Neural cell (in vitro differentiated cells): ENCODE measurements around the gene RBMS2. TPM values are rescaled to one million over a fixed set of nuclear protein-coding genes. Genes with fewer than 3 reads are reported as not detected.

Experiments
- H2AFZ ChIP-seq: fragments of 200-600, 300-800 bp; sonication (generic), shearing (Covaris generic); 2 replicates; pipeline ENCODE4 v1.6.0; 2014; ENCODE audit warnings: low read depth, mild to moderate bottlenecking, antibody characterized with exemption, low read length, moderate library complexity
- H3F3A ChIP-seq: fragments of 200-600 bp; shearing (Covaris generic); 2 replicates; pipeline ENCODE4 v1.6.1; 2016; ENCODE audit warnings: mild to moderate bottlenecking, moderate library complexity, mixed read lengths, antibody characterized with exemption, low read length; ENCODE audit not compliant: insufficient read depth, poor library complexity, severe bottlenecking
- H3K27ac ChIP-seq: fragments of 200-600, 300-800 bp; sonication (generic), shearing (Covaris generic); 2 replicates; pipeline ENCODE4 v1.5.1; 2014; ENCODE audit warnings: mild to moderate bottlenecking, low read length, moderate library complexity
- H3K27me3 ChIP-seq: fragments of 300-800, 200-600 bp; sonication (generic), shearing (Covaris generic); 2 replicates; pipeline ENCODE4 v1.6.0; 2014; ENCODE audit warnings: mild to moderate bottlenecking, low read depth, low read length, moderate library complexity; ENCODE audit not compliant: insufficient read depth
- H3K36me3 ChIP-seq: fragments of 300-800, 200-600 bp; sonication (generic), shearing (Covaris generic); 2 replicates; pipeline ENCODE4 v1.5.1; 2014; ENCODE audit warnings: mild to moderate bottlenecking, antibody characterized with exemption, low read length, moderate library complexity; ENCODE audit not compliant: insufficient read depth
- H3K4me2 ChIP-seq: fragments of 300-800, 200-600 bp; sonication (generic), shearing (Covaris generic); 2 replicates; pipeline ENCODE4 v1.6.0; 2014; ENCODE audit warnings: mild to moderate bottlenecking, low read length
- H3K4me3 ChIP-seq: fragments of 300-800, 200-600 bp; sonication (generic), shearing (Covaris generic); 2 replicates; pipeline ENCODE4 v1.5.1; 2014; ENCODE audit warnings: mild to moderate bottlenecking, low read length, moderate library complexity
- H3K79me2 ChIP-seq: fragments of 200-600 bp; shearing (Covaris generic); replicated peaks from 2 replicates; pipeline ENCODE4 v1.6.0; 2014; ENCODE audit warnings: mild to moderate bottlenecking, low read length, moderate library complexity; ENCODE audit not compliant: insufficient read depth
- H3K9ac ChIP-seq: fragments of 300-800, 200-600 bp; sonication (generic), shearing (Covaris generic); 2 replicates; pipeline ENCODE4 v1.6.1; 2016; ENCODE audit warnings: mild to moderate bottlenecking, low read length, mixed read lengths
- H3K9me2 ChIP-seq: fragments of 200-600 bp; shearing (Covaris generic); 2 replicates; pipeline ENCODE4 v1.6.1; 2016; ENCODE audit warnings: mild to moderate bottlenecking, low read length, mixed read lengths; ENCODE audit not compliant: insufficient read depth
- H3K9me3 ChIP-seq: fragments of 200-600, 300-800 bp; sonication (generic), shearing (Covaris generic); 2 replicates; pipeline ENCODE4 v1.6.1; 2016; ENCODE audit warnings: mild to moderate bottlenecking, mixed run types, low read length, moderate library complexity, mixed read lengths
- H4K20me1 ChIP-seq: fragments of 200-600 bp; shearing (Covaris generic); 2 replicates; pipeline ENCODE4 v1.6.1; 2016; ENCODE audit warnings: mild to moderate bottlenecking, mixed run types; ENCODE audit not compliant: insufficient read depth
- CTCF ChIP-seq: fragments of 450-650 bp; IDR thresholded peaks from 2 replicates; pipeline ENCODE4 v1.5.1; 2014; ENCODE audit warnings: antibody characterized with exemption, mild to moderate bottlenecking, moderate library complexity; ENCODE audit not compliant: poor library complexity, severe bottlenecking
- EP300 ChIP-seq: fragments of 450-650 bp; conservative IDR thresholded peaks from 2 replicates; pipeline ENCODE4 v1.6.1; 2014; ENCODE audit warnings: antibody characterized with exemption, mild to moderate bottlenecking, moderate library complexity; ENCODE audit not compliant: poor library complexity, severe bottlenecking
- EZH2 ChIP-seq: fragments of 200-600, 300-800 bp; shearing (Covaris generic), sonication (generic); IDR thresholded peaks from 2 replicates; pipeline ENCODE4 v1.6.1; 2014; ENCODE audit warnings: antibody characterized with exemption, low read length, borderline replicate concordance, mild to moderate bottlenecking; ENCODE audit not compliant: insufficient read depth, poor library complexity, severe bottlenecking
- MXI1 ChIP-seq: fragments of 450-650 bp; conservative IDR thresholded peaks from 2 replicates; pipeline ENCODE4 v1.6.1; 2014; ENCODE audit warnings: antibody characterized with exemption, mild to moderate bottlenecking; ENCODE audit not compliant: poor library complexity, severe bottlenecking
- POLR2AphosphoS5 ChIP-seq: IDR thresholded peaks from 2 replicates; pipeline ENCODE4 v1.6.1; 2012
- RAD21 ChIP-seq: fragments of 450-650 bp; conservative IDR thresholded peaks from 2 replicates; pipeline ENCODE4 v1.6.1; 2014; ENCODE audit warnings: antibody characterized with exemption, mild to moderate bottlenecking, moderate library complexity
- REST ChIP-seq: IDR thresholded peaks from 2 replicates; pipeline ENCODE4 v1.6.1; 2012; ENCODE audit warnings: borderline replicate concordance
- SMC3 ChIP-seq: fragments of 450-650 bp; conservative IDR thresholded peaks from 2 replicates; pipeline ENCODE4 v1.6.1; 2014; ENCODE audit warnings: antibody characterized with exemption, mild to moderate bottlenecking, moderate library complexity; ENCODE audit not compliant: poor library complexity
- TAF1 ChIP-seq: IDR thresholded peaks from 2 replicates; pipeline ENCODE4 v1.6.1; 2012; ENCODE audit warnings: low read depth
- polyA plus RNA-seq: library from polyadenylated mRNA; depleted of rRNA; stranded (reverse); fragments of >200 nt; gene quantifications from 2 replicates; pipeline ENCODE4 v1.2.3, GENCODE V29; 2014

The RBMS2 gene
- polyA plus RNA-seq, 1 donor from 2014 or later: 2.4 TPM

DNA sequence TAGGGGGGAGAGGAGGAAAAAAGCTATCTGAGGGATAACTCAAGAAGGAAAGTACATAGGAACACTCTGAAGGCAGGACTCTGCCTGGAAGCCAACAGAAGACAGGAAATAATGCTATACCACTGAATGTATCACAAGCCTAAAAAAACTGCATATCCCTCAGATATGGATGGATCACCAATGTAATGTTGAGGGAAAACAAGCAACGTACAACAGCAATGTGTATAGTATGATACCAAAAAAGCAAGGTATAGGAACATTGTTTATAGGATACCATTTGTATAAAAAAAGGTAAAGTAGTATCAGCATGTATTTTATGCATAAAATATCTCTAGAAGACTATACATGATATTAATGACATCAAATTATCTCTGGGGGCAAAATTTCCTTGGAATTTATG lies 37.1 kb upstream of the RBMS2 start:
- no peak for TF ChIP-seq TAF1
- TF ChIP-seq POLR2AphosphoS5: no peak
- no peak for TF ChIP-seq EZH2
- no peak for TF ChIP-seq CTCF
- TF ChIP-seq REST: no peak
- TF ChIP-seq RAD21: no peak

GRCh38 chr12:56486694-56487093 lies 34.9 kb upstream of the RBMS2 start:
- Histone ChIP-seq H3K27me3 (peaks cover 32% of the 10 kb centered on the region), H3K9me3 (peaks cover 6% of the 10 kb centered on the region), H2AFZ (no peak overlapping the region), H3K4me2 (no peak overlapping the region), H3K9me2 (no peaks in the 10 kb centered on the region), H3K79me2 (no peaks in the 10 kb centered on the region), H3K27ac (no peak overlapping the region), H3F3A (no peaks in the 10 kb centered on the region), H3K4me3 (peak overlapping the region; percentile 72), H4K20me1 (no peaks in the 10 kb centered on the region), H3K36me3 (no peaks in the 10 kb centered on the region), H3K9ac (no peak overlapping the region)
- TF ChIP-seq SMC3 (no peak), POLR2AphosphoS5 (no peak), TAF1 (no peak), MXI1 (no peak), CTCF (no peak), EZH2 (no peak), REST (no peak), EP300 (no peak), RAD21 (no peak)

More for the DNA sequence above, 37.1 kb upstream of the RBMS2 start:
- H4K20me1 ChIP-seq: no peaks in the 10 kb centered on the region
- H3K4me3 ChIP-seq: no peak overlapping the region
- H3K9ac ChIP-seq: no peak overlapping the region
- no peaks in the 10 kb centered on the region for H3F3A ChIP-seq
- no peak overlapping the region for H3K4me2 ChIP-seq
- no peaks in the 10 kb centered on the region for H3K9me2 ChIP-seq
- H3K79me2 ChIP-seq: no peaks in the 10 kb centered on the region
- no peaks in the 10 kb centered on the region for H3K36me3 ChIP-seq
- peaks cover 6% of the 10 kb centered on the region for H3K9me3 ChIP-seq
- H3K27me3 ChIP-seq: peaks cover 32% of the 10 kb centered on the region
- no peak overlapping the region for H2AFZ ChIP-seq
- no peak overlapping the region for H3K27ac ChIP-seq
